CD4-positive, alpha-beta memory T cell (primary cell): ENCODE data around the gene CRMP1. TPM values are rescaled to one million over a fixed set of nuclear protein-coding genes. Genes with fewer than 3 reads are reported as not detected.

Experiments used
- CTCF ChIA-PET: fragments of 350-600 bp; sonication (Branson Sonifier 250); formaldehyde crosslinking; loops from one replicate; lab custom pipeline; 2021; ENCODE audit warnings: inconsistent platforms; ENCODE audit not compliant: partially characterized antibody; lab: Charles Lee
- POLR2A ChIA-PET: fragments of 350-600 bp; sonication (Branson Sonifier 250); formaldehyde crosslinking; loops from one replicate; lab custom pipeline; 2021; ENCODE audit not compliant: partially characterized antibody; lab: Charles Lee
- DNase-seq, 5 donors: peaks; one replicate each; pipeline versions ENCODE4 v3.0.0 to v3.0.0-alpha.2; 2020 to 2022; ENCODE audit warnings: mixed read lengths in 1 of 5
- H3K27ac ChIP-seq: one replicate; pipeline ENCODE4 v1.7.0; 2013; ENCODE audit warnings: low read depth, low read length
- H3K27me3 ChIP-seq: 2 replicates; pipeline ENCODE4 v1.7.0; 2013; ENCODE audit warnings: mild to moderate bottlenecking, low read length, moderate library complexity; ENCODE audit not compliant: insufficient read depth
- H3K36me3 ChIP-seq: 2 replicates; pipeline ENCODE4 v1.7.0; 2013; ENCODE audit warnings: mild to moderate bottlenecking, low read length, moderate library complexity; ENCODE audit not compliant: insufficient read depth
- H3K4me1 ChIP-seq: 2 replicates; pipeline ENCODE4 v1.7.0; 2013; ENCODE audit warnings: mild to moderate bottlenecking, low read length, moderate library complexity; ENCODE audit not compliant: insufficient read depth
- H3K4me3 ChIP-seq, 2 donors: one replicate each; pipeline ENCODE4 v1.7.0; 2013; ENCODE audit warnings: low read length in 2 of 2, mild to moderate bottlenecking in 1 of 2
- H3K9me3 ChIP-seq, 2 donors: one replicate each; pipeline ENCODE4 v1.7.0; 2013; ENCODE audit warnings: low read length in 2 of 2, control low read depth in 1 of 2; ENCODE audit not compliant: control insufficient read depth in 1 of 2
- H3K27ac Mint-ChIP-seq, 7 donors: one replicate each; pipeline ENCODE4 v1.8.0; 2020 to 2021; ENCODE audit warnings: mixed read lengths in 7 of 7, mild to moderate bottlenecking in 6 of 7, inconsistent platforms in 3 of 7, moderate library complexity in 3 of 7
- H3K27me3 Mint-ChIP-seq, 2 donors: one replicate each; pipeline ENCODE4 v1.8.0; 2020 to 2021; ENCODE audit warnings: mixed read lengths in 2 of 2
- H3K36me3 Mint-ChIP-seq, 2 donors: one replicate each; pipeline ENCODE4 v1.8.0; 2020 to 2021; ENCODE audit warnings: mixed read lengths in 2 of 2, inconsistent platforms in 1 of 2, mild to moderate bottlenecking in 1 of 2
- H3K4me1 Mint-ChIP-seq, 4 donors: one replicate each; pipeline ENCODE4 v1.8.0; 2020 to 2021; ENCODE audit warnings: mixed read lengths in 4 of 4, mild to moderate bottlenecking in 1 of 4
- H3K4me3 Mint-ChIP-seq, 8 donors: one replicate each; pipeline ENCODE4 v1.8.0; 2020 to 2021; ENCODE audit warnings: mixed read lengths in 8 of 8, mild to moderate bottlenecking in 7 of 8, moderate library complexity in 6 of 8, inconsistent platforms in 3 of 8
- H3K9me3 Mint-ChIP-seq, 8 donors: one replicate each; pipeline ENCODE4 v1.8.0; 2020 to 2021; ENCODE audit warnings: mixed read lengths in 8 of 8, mild to moderate bottlenecking in 5 of 8, inconsistent platforms in 3 of 8, moderate library complexity in 1 of 8
- intact Hi-C: fragments of 100-400 bp; cut with micrococcal nuclease; formaldehyde crosslinking; loops from one replicate; pipeline ENCODE4 v1.15.1; 2023
- polyA plus RNA-seq, 2 donors: library from polyadenylated mRNA; unstranded; fragments of 300-500 nt; fragmentation: Illumina TruSeq; gene quantifications; one replicate each; pipeline ENCODE4 v1.2.3, GENCODE V29; 2021
- total RNA-seq, 2 experiments: library from RNA; stranded (reverse); gene quantifications; one replicate each; pipeline ENCODE4 v1.2.3, GENCODE V29; 2021

The CRMP1 gene
- total and polyA plus RNA-seq, 4 experiments from 2014 or later: not detected

- no peaks in the 10 kb centered on the region for H3K9me3 Mint-ChIP-seq
- CTCF ChIA-PET: no interaction called here
- intact Hi-C loops: no loop called here
Observed at GRCh38 chr4:5930876-5931275, 38.0 kb upstream of the CRMP1 start.

GRCh38 chr4:5930456-5930855 lies 37.6 kb upstream of the CRMP1 start:
- no peak overlapping the region for H3K27ac ChIP-seq
- H3K9me3 Mint-ChIP-seq: no peaks in the 10 kb centered on the region
- no peak for DNase-seq
- no peaks in the 10 kb centered on the region for H3K4me1 Mint-ChIP-seq
- H3K27me3 ChIP-seq: no peaks in the 10 kb centered on the region
- H3K36me3 Mint-ChIP-seq: no peaks in the 10 kb centered on the region
- no peak overlapping the region for H3K4me3 Mint-ChIP-seq
- no peak overlapping the region for H3K27ac Mint-ChIP-seq
- intact Hi-C loops: no loop called here
- no peak overlapping the region for H3K4me3 ChIP-seq
- no peaks in the 10 kb centered on the region for H3K9me3 ChIP-seq
- no peaks in the 10 kb centered on the region for H3K4me1 ChIP-seq
- H3K27me3 Mint-ChIP-seq: peaks cover 9 to 13% of the 10 kb centered on the region in 2 donors
- no peaks in the 10 kb centered on the region for H3K36me3 ChIP-seq
- ChIA-PET CTCF (no interaction called here), POLR2A (no interaction called here)

More at GRCh38 chr4:5930876-5931275, 38.0 kb upstream of the CRMP1 start:
- Mint-ChIP-seq H3K4me3 (no peak overlapping the region), H3K27ac (no peak overlapping the region), H3K27me3 (peaks cover 9 to 13% of the 10 kb centered on the region in 2 donors), H3K4me1 (no peaks in the 10 kb centered on the region), H3K36me3 (no peaks in the 10 kb centered on the region)
- H3K27me3 ChIP-seq: no peaks in the 10 kb centered on the region
- no peak overlapping the region for H3K4me3 ChIP-seq
- POLR2A ChIA-PET: no interaction called here
- no peak for DNase-seq
- no peaks in the 10 kb centered on the region for H3K4me1 ChIP-seq
- H3K27ac ChIP-seq: no peak overlapping the region
- H3K36me3 ChIP-seq: no peaks in the 10 kb centered on the region
- no peaks in the 10 kb centered on the region for H3K9me3 ChIP-seq

DNA sequence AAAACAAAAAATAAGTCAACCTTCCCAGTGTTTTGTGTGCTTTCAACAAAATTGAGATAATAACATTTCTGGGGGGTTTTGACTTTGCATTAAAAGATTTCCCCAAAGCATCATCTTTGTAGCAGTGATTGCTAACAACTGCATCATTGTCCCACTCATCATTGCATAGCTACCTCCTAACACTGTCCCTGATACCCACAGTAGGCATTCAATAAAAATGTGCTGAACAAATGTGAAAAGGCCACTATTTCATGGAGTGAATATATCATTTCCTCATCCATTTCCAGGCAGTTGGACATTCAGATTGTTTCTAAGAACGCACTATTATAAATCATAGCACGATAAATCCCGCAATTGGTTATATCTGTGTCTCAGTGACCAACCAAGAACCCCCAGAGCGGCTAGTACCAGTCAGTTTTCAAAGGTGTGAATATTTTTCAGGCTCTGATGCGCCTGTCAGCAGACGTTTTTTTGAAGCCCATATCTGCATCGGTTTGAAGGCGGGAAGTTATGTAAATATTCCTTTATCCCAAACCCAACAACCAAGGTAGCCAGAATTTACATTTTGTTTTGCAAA lies 36.0 kb upstream of the CRMP1 start:
- Histone ChIP-seq H3K9me3 (no peaks in the 10 kb centered on the region), H3K4me3 (no peak overlapping the region), H3K27ac (no peak overlapping the region), H3K27me3 (no peaks in the 10 kb centered on the region), H3K4me1 (no peaks in the 10 kb centered on the region), H3K36me3 (no peaks in the 10 kb centered on the region)
- Mint-ChIP-seq H3K27ac (no peak overlapping the region), H3K4me3 (no peak overlapping the region), H3K4me1 (no peaks in the 10 kb centered on the region), H3K9me3 (no peaks in the 10 kb centered on the region), H3K36me3 (no peaks in the 10 kb centered on the region), H3K27me3 (peaks cover 7 to 13% of the 10 kb centered on the region in 2 donors)
- no peak for DNase-seq
- CTCF ChIA-PET: no interaction called here
- intact Hi-C loops: no loop called here
- POLR2A ChIA-PET: no interaction called here

DNA sequence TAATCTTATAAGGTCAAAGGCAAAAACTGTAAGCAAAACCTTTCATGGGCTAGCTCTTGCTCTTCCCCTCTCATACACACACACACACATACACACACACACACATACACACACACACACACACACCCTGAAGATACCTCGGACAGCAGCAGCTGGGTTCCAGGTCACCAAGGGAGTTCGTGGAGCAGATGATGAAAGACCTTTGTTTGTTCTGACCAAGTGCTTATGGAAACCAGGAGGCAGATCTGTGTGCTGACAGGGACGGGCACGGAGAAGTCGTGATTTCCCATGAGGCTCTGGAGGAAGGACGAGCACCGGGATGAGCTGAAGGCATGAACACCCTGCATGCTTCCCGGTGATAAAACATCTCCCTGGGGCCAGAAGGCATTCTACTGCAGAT lies 35.4 kb upstream of the CRMP1 start:
- Mint-ChIP-seq H3K4me3 (no peak overlapping the region), H3K27me3 (peaks cover 4 to 10% of the 10 kb centered on the region in 2 donors), H3K9me3 (no peaks in the 10 kb centered on the region), H3K36me3 (no peaks in the 10 kb centered on the region), H3K4me1 (no peaks in the 10 kb centered on the region), H3K27ac (no peak overlapping the region)
- ChIA-PET CTCF (no interaction called here), POLR2A (no interaction called here)
- Histone ChIP-seq H3K27me3 (no peaks in the 10 kb centered on the region), H3K4me1 (no peaks in the 10 kb centered on the region), H3K27ac (no peak overlapping the region), H3K9me3 (no peaks in the 10 kb centered on the region), H3K4me3 (no peak overlapping the region), H3K36me3 (no peaks in the 10 kb centered on the region)
- intact Hi-C loops: no loop called here
- no peak for DNase-seq

- no peak for DNase-seq
- Mint-ChIP-seq H3K9me3 (no peaks in the 10 kb centered on the region), H3K4me3 (no peak overlapping the region), H3K4me1 (no peaks in the 10 kb centered on the region), H3K27ac (no peak overlapping the region), H3K27me3 (peaks cover 4 to 10% of the 10 kb centered on the region in 2 donors), H3K36me3 (no peaks in the 10 kb centered on the region)
- Histone ChIP-seq H3K4me3 (no peak overlapping the region), H3K4me1 (no peaks in the 10 kb centered on the region), H3K27ac (no peak overlapping the region), H3K36me3 (no peaks in the 10 kb centered on the region), H3K9me3 (no peaks in the 10 kb centered on the region), H3K27me3 (no peaks in the 10 kb centered on the region)
- POLR2A ChIA-PET: no interaction called here
- CTCF ChIA-PET: no interaction called here
- intact Hi-C loops: no loop called here
Observed at GRCh38 chr4:5927747-5928146, 34.9 kb upstream of the CRMP1 start.

- Histone ChIP-seq H3K36me3 (no peaks in the 10 kb centered on the region), H3K4me1 (no peaks in the 10 kb centered on the region), H3K27me3 (no peaks in the 10 kb centered on the region), H3K9me3 (no peaks in the 10 kb centered on the region), H3K27ac (no peak overlapping the region), H3K4me3 (no peak overlapping the region)
- intact Hi-C loops: no loop called here
- ChIA-PET CTCF (no interaction called here), POLR2A (no interaction called here)
- Mint-ChIP-seq H3K27ac (no peak overlapping the region), H3K4me1 (no peaks in the 10 kb centered on the region), H3K9me3 (no peaks in the 10 kb centered on the region), H3K4me3 (no peak overlapping the region), H3K27me3 (peaks cover 4 to 12% of the 10 kb centered on the region in 2 donors), H3K36me3 (no peaks in the 10 kb centered on the region)
- no peak for DNase-seq
Observed at GRCh38 chr4:5927116-5927515, 34.2 kb upstream of the CRMP1 start.

- no peak overlapping the region for H3K4me3 Mint-ChIP-seq
- intact Hi-C loops: no loop called here
- Histone ChIP-seq H3K36me3 (no peaks in the 10 kb centered on the region), H3K27ac (no peak overlapping the region), H3K9me3 (no peaks in the 10 kb centered on the region), H3K4me1 (no peaks in the 10 kb centered on the region), H3K27me3 (no peaks in the 10 kb centered on the region), H3K4me3 (no peak overlapping the region)
- H3K27ac Mint-ChIP-seq: no peak overlapping the region
- no peaks in the 10 kb centered on the region for H3K36me3 Mint-ChIP-seq
- POLR2A ChIA-PET: no interaction called here
- CTCF ChIA-PET: no interaction called here
- H3K27me3 Mint-ChIP-seq: peaks cover 3 to 12% of the 10 kb centered on the region in 2 donors
- H3K9me3 Mint-ChIP-seq: no peaks in the 10 kb centered on the region
- no peaks in the 10 kb centered on the region for H3K4me1 Mint-ChIP-seq
- no peak for DNase-seq
Observed at GRCh38 chr4:5926598-5926997, 33.7 kb upstream of the CRMP1 start.
